Medulla oblongata (tissue), 1 donor: ENCODE results near the gene APLNR.

ENCODE experiments used
- DNase-seq: peaks from one replicate; pipeline ENCODE4 v3.0.0-alpha.2; 2015; ENCODE audit errors: extremely low spot score

The APLNR gene

GRCh38 chr11:57251491-57252104, 14.5 kb upstream of the APLNR start:
- no peak for DNase-seq

- DNase-seq: no peak
These were observed 14.0 kb upstream of the APLNR start for GRCh38 chr11:57251037-57251436.

- DNase-seq: peak; percentile 66
These were observed 12.6 kb upstream of the APLNR start for GRCh38 chr11:57249384-57250319.

- DNase-seq: peak; percentile 79
These were observed 11.8 kb upstream of the APLNR start for GRCh38 chr11:57248780-57249383.

GRCh38 chr11:57244911-57245310, 7.9 kb upstream of the APLNR start:
- no peak for DNase-seq

GRCh38 chr11:57241353-57241972, 4.4 kb upstream of the APLNR start:
- DNase-seq: peak; percentile 65

GRCh38 chr11:57240757-57241156, 3.7 kb upstream of the APLNR start:
- DNase-seq: no peak

GRCh38 chr11:57240007-57240406, 3.0 kb upstream of the APLNR start:
- DNase-seq: peak; percentile 55

GRCh38 chr11:57239348-57239747, 2.3 kb upstream of the APLNR start:
- DNase-seq: no peak

GRCh38 chr11:57235761-57236703, 1.0 kb downstream of the APLNR start:
- no peak for DNase-seq

GRCh38 chr11:57233702-57234101, 3.3 kb downstream of the APLNR start:
- DNase-seq: no peak

- no peak for DNase-seq
These were observed 5.4 kb downstream of the APLNR start for GRCh38 chr11:57231539-57232253.

- peak; percentile 83 for DNase-seq
These were observed 6.1 kb downstream of the APLNR start for GRCh38 chr11:57230791-57231538.

GRCh38 chr11:57230316-57230715, 6.7 kb downstream of the APLNR start:
- no peak for DNase-seq

GRCh38 chr11:57228600-57228999, 8.4 kb downstream of the APLNR start:
- DNase-seq: no peak

GRCh38 chr11:57224537-57224936, 12.5 kb downstream of the APLNR start:
- DNase-seq: no peak

GRCh38 chr11:57224128-57224527, 12.9 kb downstream of the APLNR start:
- peak; percentile 51 for DNase-seq

GRCh38 chr11:57223601-57224000, 13.4 kb downstream of the APLNR start:
- no peak for DNase-seq

- no peak for DNase-seq
These were observed 14.8 kb downstream of the APLNR start for GRCh38 chr11:57222239-57222638.
